ENCODE data around the gene DTNA. TPM values are rescaled to one million over a fixed set of nuclear protein-coding genes. Genes with fewer than 3 reads are reported as not detected.
"Not testable (repeated sequence)": the region's sequence is repeated elsewhere in the genome, so short reads cannot be mapped to it uniquely, and the experiment has no call there.

DTNA gene
- polyA plus RNA-seq, 1 experiment = 16.4 TPM

DNA sequence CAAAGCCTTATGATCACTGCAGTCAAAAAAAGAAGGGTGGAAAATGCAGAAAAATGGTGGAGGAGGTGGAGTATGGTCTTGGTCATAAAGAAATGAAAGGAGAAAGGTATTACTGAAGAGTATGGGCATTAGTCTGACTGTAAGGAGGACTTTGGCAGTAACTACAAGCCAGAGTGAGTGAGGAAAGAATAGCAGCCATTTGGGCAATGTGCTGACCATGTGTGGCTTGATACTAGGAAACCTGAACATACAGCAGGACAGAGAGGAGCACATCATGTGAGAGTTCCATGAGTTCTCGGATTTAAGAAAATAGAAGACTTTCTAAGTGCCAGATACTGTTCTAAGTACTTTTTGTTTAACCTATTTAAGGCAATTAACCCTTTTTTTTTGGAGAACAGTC, 8.5 kb downstream of the DTNA start:
- no peak for DNase-seq (ENCODE audit: low read depth, low spot score)
- TF ChIP-seq, protein P1, sequence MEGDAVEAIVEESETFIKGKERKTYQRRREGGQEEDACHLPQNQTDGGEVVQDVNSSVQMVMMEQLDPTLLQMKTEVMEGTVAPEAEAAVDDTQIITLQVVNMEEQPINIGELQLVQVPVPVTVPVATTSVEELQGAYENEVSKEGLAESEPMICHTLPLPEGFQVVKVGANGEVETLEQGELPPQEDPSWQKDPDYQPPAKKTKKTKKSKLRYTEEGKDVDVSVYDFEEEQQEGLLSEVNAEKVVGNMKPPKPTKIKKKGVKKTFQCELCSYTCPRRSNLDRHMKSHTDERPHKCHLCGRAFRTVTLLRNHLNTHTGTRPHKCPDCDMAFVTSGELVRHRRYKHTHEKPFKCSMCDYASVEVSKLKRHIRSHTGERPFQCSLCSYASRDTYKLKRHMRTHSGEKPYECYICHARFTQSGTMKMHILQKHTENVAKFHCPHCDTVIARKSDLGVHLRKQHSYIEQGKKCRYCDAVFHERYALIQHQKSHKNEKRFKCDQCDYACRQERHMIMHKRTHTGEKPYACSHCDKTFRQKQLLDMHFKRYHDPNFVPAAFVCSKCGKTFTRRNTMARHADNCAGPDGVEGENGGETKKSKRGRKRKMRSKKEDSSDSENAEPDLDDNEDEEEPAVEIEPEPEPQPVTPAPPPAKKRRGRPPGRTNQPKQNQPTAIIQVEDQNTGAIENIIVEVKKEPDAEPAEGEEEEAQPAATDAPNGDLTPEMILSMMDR (IDR thresholded peaks at IDR 0.05; ENCODE audit: low read depth, low read length) = no peak
- no peaks in the 10 kb centered on the region for H3K27me3 ChIP-seq (ENCODE audit: control insufficient read depth, insufficient read depth, low read length)
- H3K9me3 ChIP-seq (ENCODE audit: control insufficient read depth, insufficient read depth, low read length) = no peaks in the 10 kb centered on the region
- H3K4me3 ChIP-seq (ENCODE audit: low read depth, low read length) = no peak overlapping the region
- ChIA-PET POLR2A (no interaction called here), CTCF (no interaction called here)
- H3K27ac ChIP-seq (ENCODE audit: low read depth, low read length) = no peak overlapping the region

DNA sequence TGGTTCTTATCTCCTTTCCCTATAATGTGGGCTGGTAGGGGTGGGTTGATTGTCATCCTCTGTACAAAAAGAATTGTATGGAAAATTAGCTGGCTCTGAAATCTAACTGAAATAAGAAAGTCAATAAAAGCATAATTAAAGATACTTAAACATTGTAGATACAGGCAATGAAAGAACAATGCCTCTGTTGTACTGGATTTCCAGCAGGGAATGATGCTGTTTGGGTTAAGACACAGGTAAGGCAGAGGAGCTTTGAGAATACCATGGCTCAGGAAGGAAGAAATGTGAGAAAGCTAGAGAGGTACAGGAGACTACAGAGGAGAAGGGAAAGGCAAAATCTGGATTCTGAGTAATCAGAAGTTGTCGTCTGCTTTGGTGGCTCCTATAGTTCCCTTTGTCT, 10.1 kb downstream of the DTNA start:
- ChIA-PET CTCF (interaction anchor here (1.1 to 2.6 kb wide), 3 partner anchors 8 to 59 kb away, joined by 3 to 17 read pairs (median 6); no protein-coding TSS in a partner anchor), POLR2A (no interaction called here)
- no peak overlapping the region for H3K27ac ChIP-seq (ENCODE audit: low read depth, low read length)
- no peaks in the 10 kb centered on the region for H3K9me3 ChIP-seq (ENCODE audit: control insufficient read depth, insufficient read depth, low read length)
- DNase-seq (ENCODE audit: low read depth, low spot score) = no peak
- no peak overlapping the region for H3K4me3 ChIP-seq (ENCODE audit: low read depth, low read length)
- no peaks in the 10 kb centered on the region for H3K27me3 ChIP-seq (ENCODE audit: control insufficient read depth, insufficient read depth, low read length)
- TF ChIP-seq, protein P1 (IDR thresholded peaks at IDR 0.05; ENCODE audit: low read depth, low read length) = no peak

DNA sequence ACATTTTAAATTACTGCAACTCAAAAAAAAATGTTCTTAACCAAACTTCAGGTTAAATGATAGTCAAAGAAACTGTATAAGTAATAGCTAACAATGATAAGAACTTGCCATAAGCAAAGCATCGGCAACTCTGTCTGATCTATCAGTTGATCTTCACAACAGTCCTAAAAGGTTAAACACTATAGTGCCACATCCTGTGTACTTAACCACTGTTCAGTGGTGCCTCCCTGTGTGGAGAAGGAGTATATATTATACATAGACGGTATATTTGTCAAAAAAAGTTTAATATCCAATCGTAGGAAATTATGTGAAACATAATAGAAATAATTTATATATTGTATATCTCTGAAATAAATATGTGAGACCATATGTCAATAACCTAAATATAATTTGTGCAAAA, 13.0 kb downstream of the DTNA start:
- CTCF ChIA-PET = no interaction called here
- POLR2A ChIA-PET = no interaction called here
- Histone ChIP-seq H3K27ac (ENCODE audit: low read depth, low read length) (no peak overlapping the region), H3K9me3 (ENCODE audit: control insufficient read depth, insufficient read depth, low read length) (no peaks in the 10 kb centered on the region), H3K4me3 (ENCODE audit: low read depth, low read length) (no peak overlapping the region), H3K27me3 (ENCODE audit: control insufficient read depth, insufficient read depth, low read length) (no peaks in the 10 kb centered on the region)
- TF ChIP-seq, protein P1 (IDR thresholded peaks at IDR 0.05; ENCODE audit: low read depth, low read length) = no peak
- DNase-seq (ENCODE audit: low read depth, low spot score) = no peak

DNA sequence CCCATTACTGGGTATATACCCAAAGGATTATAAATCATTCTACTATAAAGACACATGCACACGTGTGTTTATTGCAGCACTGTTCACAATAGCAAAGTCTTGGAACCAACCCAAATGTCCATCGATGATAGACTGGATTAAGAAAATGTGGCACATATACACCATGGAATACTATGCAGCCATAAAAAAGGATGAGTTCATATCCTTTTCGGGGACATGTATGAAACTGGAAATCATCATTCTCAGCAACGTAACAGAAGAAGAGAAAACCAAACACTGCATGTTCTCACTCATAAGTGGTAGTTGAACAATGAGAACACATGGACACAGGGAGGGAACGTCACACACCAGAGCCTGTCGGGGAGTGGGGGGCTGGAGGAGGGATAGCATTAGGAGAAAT, 15.6 kb downstream of the DTNA start:
- DNase-seq (ENCODE audit: low read depth, low spot score); H3K27ac ChIP-seq (ENCODE audit: low read depth, low read length); H3K27me3 ChIP-seq (ENCODE audit: control insufficient read depth, insufficient read depth, low read length); H3K9me3 ChIP-seq (ENCODE audit: control insufficient read depth, insufficient read depth, low read length); POLR2A ChIA-PET; H3K4me3 ChIP-seq (ENCODE audit: low read depth, low read length); CTCF ChIA-PET: not testable (repeated sequence)

DNA sequence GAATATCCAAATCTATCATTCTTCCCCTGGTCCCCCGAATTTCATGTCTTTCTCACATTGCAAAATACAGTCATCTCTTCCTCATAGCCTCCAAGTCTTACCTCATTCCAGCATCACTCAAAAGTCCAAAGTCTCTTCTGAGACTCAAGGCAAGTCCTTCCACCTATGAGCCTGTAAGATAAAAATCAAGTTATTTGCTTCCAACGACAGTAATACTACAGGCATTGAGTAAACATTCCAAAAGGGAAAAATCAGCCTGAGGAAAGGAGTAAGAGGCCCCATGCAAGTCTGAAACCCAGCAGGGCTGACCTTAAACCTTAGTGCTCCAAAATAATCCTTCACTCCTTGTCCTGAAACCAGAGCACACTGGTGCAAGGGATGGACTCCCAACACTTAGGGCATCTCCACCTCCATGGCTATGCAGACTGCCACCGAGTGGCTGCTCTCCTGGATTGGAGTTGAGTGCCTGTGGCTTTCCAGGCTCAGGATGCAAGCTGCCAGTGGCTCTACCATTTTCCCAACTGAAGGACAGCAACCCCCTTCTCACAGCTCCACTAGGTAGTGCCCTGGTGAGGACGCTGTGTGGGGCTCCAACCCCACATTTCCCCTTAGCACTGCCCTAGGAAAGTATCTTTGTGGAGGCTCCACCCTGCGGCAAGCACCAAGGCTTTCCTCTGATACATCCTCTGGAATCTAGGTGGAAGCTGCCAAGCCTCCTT, 16.3 kb downstream of the DTNA start:
- TF ChIP-seq, protein P1 (IDR thresholded peaks at IDR 0.05; ENCODE audit: low read depth, low read length) = no peak
- no peak for DNase-seq (ENCODE audit: low read depth, low spot score)
- ChIA-PET CTCF (no interaction called here), POLR2A (no interaction called here)
- H3K9me3 ChIP-seq (ENCODE audit: control insufficient read depth, insufficient read depth, low read length) = no peaks in the 10 kb centered on the region
- no peak overlapping the region for H3K4me3 ChIP-seq (ENCODE audit: low read depth, low read length)
- H3K27me3 ChIP-seq (ENCODE audit: control insufficient read depth, insufficient read depth, low read length) = no peaks in the 10 kb centered on the region
- H3K27ac ChIP-seq (ENCODE audit: low read depth, low read length) = no peak overlapping the region
